GM23248 (cell line): ENCODE data around the gene NUDCD2. TPM values are rescaled to one million over a fixed set of nuclear protein-coding genes. Genes with fewer than 3 reads are reported as not detected.

ENCODE experiments used
- DNase-seq: peaks from one replicate; pipeline ENCODE4 v3.0.0-alpha.2; 2015
- H2AFZ ChIP-seq: fragments of 200-600 bp; sonication (generic); 2 replicates; pipeline ENCODE4 v1.6.1; 2016; ENCODE audit warnings: antibody characterized with exemption
- H3F3A ChIP-seq: fragments of 200-600 bp; sonication (generic); 2 replicates; pipeline ENCODE4 v1.6.1; 2016; ENCODE audit warnings: mild to moderate bottlenecking, antibody characterized with exemption, mixed run types; ENCODE audit not compliant: insufficient read depth
- H3K27ac ChIP-seq: fragments of 200-600 bp; sonication (generic); 2 replicates; pipeline ENCODE4 v1.5.1; 2016; ENCODE audit warnings: mild to moderate bottlenecking
- H3K27me3 ChIP-seq: fragments of 200-600 bp; sonication (generic); replicated peaks from 2 replicates; pipeline ENCODE4 v1.6.1; 2016; ENCODE audit warnings: mild to moderate bottlenecking; ENCODE audit not compliant: insufficient read depth
- H3K36me3 ChIP-seq: fragments of 200-600 bp; sonication (generic); 2 replicates; pipeline ENCODE4 v1.6.1; 2016; ENCODE audit warnings: low read depth, mild to moderate bottlenecking
- H3K4me1 ChIP-seq: fragments of 200-600 bp; sonication (generic); 2 replicates; pipeline ENCODE4 v1.6.1; 2016; ENCODE audit warnings: mild to moderate bottlenecking; ENCODE audit not compliant: insufficient read depth
- H3K4me2 ChIP-seq: fragments of 200-600 bp; sonication (generic); one replicate; pipeline ENCODE4 v1.6.1; 2016; ENCODE audit warnings: mild to moderate bottlenecking; ENCODE audit not compliant: unreplicated experiment
- H3K4me3 ChIP-seq: fragments of 200-600 bp; sonication (generic); 2 replicates; pipeline ENCODE4 v1.5.1; 2016; ENCODE audit warnings: mild to moderate bottlenecking
- H3K79me2 ChIP-seq: fragments of 200-600 bp; sonication (generic); 2 replicates; pipeline ENCODE4 v1.6.1; 2016; ENCODE audit warnings: mild to moderate bottlenecking; ENCODE audit not compliant: insufficient read depth
- H3K9ac ChIP-seq: fragments of 200-600 bp; sonication (generic); 2 replicates; pipeline ENCODE4 v1.6.1; 2016; ENCODE audit warnings: mild to moderate bottlenecking
- H3K9me2 ChIP-seq: fragments of 200-600 bp; sonication (generic); 2 replicates; pipeline ENCODE4 v1.6.1; 2016; ENCODE audit warnings: mixed run types, mild to moderate bottlenecking, moderate library complexity; ENCODE audit not compliant: insufficient read depth
- H3K9me3 ChIP-seq: fragments of 200-600 bp; sonication (generic); one replicate; pipeline ENCODE4 v1.6.1; 2017; ENCODE audit warnings: low read depth
- H4K20me1 ChIP-seq: fragments of 200-600 bp; sonication (generic); 2 replicates; pipeline ENCODE4 v1.6.0; 2016; ENCODE audit not compliant: insufficient read depth
- EZH2 ChIP-seq: fragments of 200-600 bp; sonication (generic); IDR thresholded peaks from 2 replicates; pipeline ENCODE4 v1.6.1; 2018; ENCODE audit warnings: antibody characterized with exemption, mild to moderate bottlenecking; ENCODE audit not compliant: insufficient read depth, poor library complexity, severe bottlenecking
- EZH2phosphoT487 ChIP-seq: fragments of 200-600 bp; sonication (generic); IDR thresholded peaks from 2 replicates; pipeline ENCODE4 v1.6.1; 2018; ENCODE audit warnings: antibody characterized with exemption, moderate library complexity, mild to moderate bottlenecking, low read depth; ENCODE audit not compliant: insufficient read depth
- WGBS, 2 experiments: methylation state at CpG; one replicate each; pipeline ENCODE4 v1.1.6; 2015 to 2017; ENCODE audit warnings: low lambda C conversion rate in 2 of 2, low coverage in 1 of 2; ENCODE audit errors: missing lambda C conversion rate in 2 of 2; 5-methylcytosine and 5-hydroxymethylcytosine counted together
- in situ Hi-C: fragments of 300-500 bp; cut with MboI; formaldehyde crosslinking; loops from 2 replicates; pipeline ENCODE4 v1.15.0; 2020
- polyA plus RNA-seq: library from polyadenylated mRNA; unstranded; fragments of >200 nt; fragmentation: Nextera tagmentation; extraction: Ambion mirVana; gene quantifications from 2 replicates; pipeline ENCODE4 v1.2.1, GENCODE V29; 2016
- total RNA-seq: library from RNA; depleted of rRNA; stranded (reverse); fragments of >200 nt; shearing (Covaris generic); gene quantifications from 2 replicates; pipeline ENCODE4 v1.2.3, GENCODE V29; 2014

The NUDCD2 gene
- total and polyA plus RNA-seq, 2 experiments from 2014 or later = 2.7 to 57.8 TPM

DNA sequence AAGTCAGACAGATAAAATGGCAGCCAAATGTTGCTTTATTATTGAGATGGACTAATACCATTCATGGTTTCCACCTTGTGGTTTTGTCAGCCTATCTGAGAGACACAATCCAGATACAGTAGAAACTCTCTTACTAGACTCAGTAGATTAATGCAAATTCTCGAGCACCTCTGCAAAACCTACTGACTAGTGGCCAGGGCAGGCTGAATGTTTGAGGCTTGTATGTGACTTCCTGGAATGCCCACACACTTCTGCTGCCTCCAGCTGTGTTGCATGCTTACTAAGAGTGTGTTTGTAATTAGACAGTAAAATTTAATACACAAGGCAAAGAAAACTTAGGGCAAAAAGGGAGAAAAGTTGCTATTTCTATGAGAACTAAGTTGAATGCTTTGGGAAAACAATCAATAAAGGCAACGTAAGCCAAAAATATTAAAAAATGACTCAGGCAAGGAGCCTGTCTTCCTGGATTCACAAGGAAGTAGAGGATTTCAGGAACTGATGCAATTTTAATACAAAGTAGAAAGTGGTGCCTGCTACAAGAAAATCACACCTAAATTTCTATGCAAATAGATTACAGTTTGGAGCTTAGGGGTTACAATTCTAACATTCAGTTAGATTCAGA, 52.8 kb downstream of the NUDCD2 start:
- Histone ChIP-seq H3K9ac (no peak overlapping the region), H4K20me1 (no peaks in the 10 kb centered on the region), H3K4me1 (peaks cover 15% of the 10 kb centered on the region), H3K4me3 (no peak overlapping the region), H3K9me3 (no peaks in the 10 kb centered on the region), H2AFZ (peak overlapping the region; percentile 68), H3K9me2 (no peaks in the 10 kb centered on the region), H3K4me2 (no peak overlapping the region), H3K27ac (no peak overlapping the region), H3K79me2 (no peaks in the 10 kb centered on the region), H3F3A (no peaks in the 10 kb centered on the region), H3K36me3 (no peaks in the 10 kb centered on the region), H3K27me3 (0 out of 2 replicates have a peak, but pooled peaks cover 18% of the 10 kb centered on the region)
- no peak for TF ChIP-seq EZH2
- no peak for TF ChIP-seq EZH2phosphoT487
- 15 to 17% methylated on average over 2 of the region's 2 CpGs for WGBS, 2 experiments
- in situ Hi-C loops = no loop called here
- DNase-seq = peak; percentile 48

DNA sequence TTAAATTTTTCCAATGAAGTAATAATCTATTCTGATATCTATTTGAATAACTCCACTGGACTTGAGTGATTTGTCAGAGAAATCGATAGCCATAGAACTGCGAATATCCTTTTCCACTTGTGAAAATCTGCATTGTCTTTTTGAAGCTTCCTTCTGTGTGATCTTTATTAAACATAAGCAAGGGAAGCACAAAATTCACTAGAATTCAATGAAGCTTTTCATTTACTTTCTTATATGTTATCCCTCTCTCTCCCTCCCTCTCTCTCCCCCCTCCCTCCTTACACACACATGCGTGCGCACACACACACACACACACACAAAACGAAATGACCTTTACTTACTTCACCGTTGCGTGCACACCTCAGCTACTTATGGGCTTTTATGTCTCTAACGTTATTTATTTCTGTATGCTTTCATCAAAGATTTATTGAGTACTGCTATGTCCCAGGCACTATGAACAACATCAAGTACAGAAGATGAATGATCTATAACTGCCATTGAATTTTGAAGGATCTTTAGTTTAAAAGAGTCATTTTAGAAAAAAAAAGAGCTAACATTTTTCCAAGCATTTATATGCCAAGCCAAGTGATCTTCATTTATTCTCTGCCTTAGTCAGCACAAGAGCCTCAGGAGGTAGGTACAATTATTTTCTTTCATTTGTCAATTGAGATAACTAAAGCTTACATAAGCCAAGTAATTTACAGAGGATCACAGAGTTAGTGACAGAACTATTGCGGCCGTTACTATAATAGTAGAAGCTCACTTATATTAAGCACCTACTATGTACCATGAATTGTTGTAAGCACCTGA, 55.3 kb downstream of the NUDCD2 start:
- no peak overlapping the region for H3K4me3 ChIP-seq
- H3K79me2 ChIP-seq = no peaks in the 10 kb centered on the region
- no peaks in the 10 kb centered on the region for H3K9me3 ChIP-seq
- H3F3A ChIP-seq = no peaks in the 10 kb centered on the region
- no peaks in the 10 kb centered on the region for H4K20me1 ChIP-seq
- in situ Hi-C loops = no loop called here
- no peak overlapping the region for H3K27ac ChIP-seq
- no peak for DNase-seq
- no peak overlapping the region for H2AFZ ChIP-seq
- H3K9me2 ChIP-seq = no peaks in the 10 kb centered on the region
- 0 out of 2 replicates have a peak, but pooled peaks cover 12% of the 10 kb centered on the region for H3K27me3 ChIP-seq
- no peak overlapping the region for H3K4me2 ChIP-seq
- TF ChIP-seq EZH2 (no peak), EZH2phosphoT487 (no peak)
- peaks cover 15% of the 10 kb centered on the region for H3K4me1 ChIP-seq
- H3K9ac ChIP-seq = no peak overlapping the region
- H3K36me3 ChIP-seq = no peaks in the 10 kb centered on the region
- 58 to 59% methylated on average over 10 of the region's 10 CpGs for WGBS, 2 experiments

DNA sequence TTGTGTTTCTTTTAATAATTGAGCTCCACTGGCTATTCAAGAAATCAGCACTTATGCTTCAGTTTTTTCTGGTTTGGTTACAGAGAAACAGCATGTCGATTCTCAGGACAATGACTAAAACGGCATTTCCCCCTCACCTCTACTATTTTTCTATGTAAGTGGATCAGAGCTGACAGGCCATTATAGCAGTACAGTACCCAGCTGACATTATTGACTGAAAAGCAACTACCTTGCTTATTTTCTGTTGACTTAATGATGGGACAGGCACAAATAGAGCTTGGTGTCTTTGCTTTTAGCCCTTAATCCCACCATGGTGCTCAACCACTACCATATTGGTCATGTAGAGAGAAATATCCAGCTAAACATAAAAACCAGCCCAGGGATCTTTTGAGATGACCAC, 57.9 kb downstream of the NUDCD2 start:
- H2AFZ ChIP-seq = no peak overlapping the region
- no peak overlapping the region for H3K4me3 ChIP-seq
- no peak overlapping the region for H3K4me2 ChIP-seq
- no peak overlapping the region for H3K9ac ChIP-seq
- in situ Hi-C loops = no loop called here
- H3K27me3 ChIP-seq = 0 out of 2 replicates have a peak, but pooled peaks cover 12% of the 10 kb centered on the region
- H3F3A ChIP-seq = no peaks in the 10 kb centered on the region
- H3K4me1 ChIP-seq = peaks cover 2% of the 10 kb centered on the region; the same call in 1 of the 2 replicates
- H3K9me2 ChIP-seq = no peaks in the 10 kb centered on the region
- no peaks in the 10 kb centered on the region for H3K79me2 ChIP-seq
- no peaks in the 10 kb centered on the region for H3K9me3 ChIP-seq
- DNase-seq = no peak
- WGBS, 2 experiments = 23 to 35% methylated on average over 2 of the region's 2 CpGs
- H3K36me3 ChIP-seq = no peaks in the 10 kb centered on the region
- H4K20me1 ChIP-seq = no peaks in the 10 kb centered on the region
- H3K27ac ChIP-seq = no peak overlapping the region
- TF ChIP-seq EZH2 = no peak
- no peak for TF ChIP-seq EZH2phosphoT487

DNA sequence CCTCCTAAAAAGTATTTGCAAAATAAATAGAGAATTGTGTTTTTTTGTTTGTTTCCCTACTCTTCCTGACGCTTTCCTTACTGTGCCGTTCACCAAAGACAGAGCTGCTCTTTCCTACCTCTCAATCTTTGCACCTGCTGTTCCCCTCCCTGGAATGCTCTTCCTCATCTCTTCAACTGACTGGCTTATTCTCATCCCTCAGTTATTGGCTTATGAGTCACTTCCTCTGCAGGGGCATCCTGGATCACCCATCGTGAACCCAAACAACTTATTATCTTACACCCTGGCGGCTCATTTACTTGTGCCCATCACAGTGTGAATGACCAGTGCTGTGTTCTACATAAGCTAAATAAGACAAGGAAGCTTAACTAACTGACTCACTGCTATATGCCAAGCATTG, 58.6 kb downstream of the NUDCD2 start:
- Histone ChIP-seq H3K27me3 (0 out of 2 replicates have a peak, but pooled peaks cover 12% of the 10 kb centered on the region), H3K9me3 (no peaks in the 10 kb centered on the region), H3K4me3 (no peak overlapping the region), H3K4me2 (no peak overlapping the region), H3K4me1 (no peaks in the 10 kb centered on the region), H3K79me2 (no peaks in the 10 kb centered on the region), H3K36me3 (no peaks in the 10 kb centered on the region), H4K20me1 (no peaks in the 10 kb centered on the region), H3K9me2 (no peaks in the 10 kb centered on the region), H3K27ac (no peak overlapping the region), H2AFZ (no peak overlapping the region), H3K9ac (no peak overlapping the region), H3F3A (no peaks in the 10 kb centered on the region)
- no peak for TF ChIP-seq EZH2phosphoT487
- no peak for TF ChIP-seq EZH2
- 55 to 57% methylated on average over 4 of the region's 4 CpGs for WGBS, 2 experiments
- DNase-seq = no peak
- in situ Hi-C loops = no loop called here
